Germinal center (tissue), 1 donor: ENCODE measurements around the gene MYOM1.

Source experiments
- DNase-seq: peaks from one replicate; pipeline ENCODE4 v3.0.0; 2012; ENCODE audit warnings: mixed read lengths, low spot score

Gene MYOM1

DNA sequence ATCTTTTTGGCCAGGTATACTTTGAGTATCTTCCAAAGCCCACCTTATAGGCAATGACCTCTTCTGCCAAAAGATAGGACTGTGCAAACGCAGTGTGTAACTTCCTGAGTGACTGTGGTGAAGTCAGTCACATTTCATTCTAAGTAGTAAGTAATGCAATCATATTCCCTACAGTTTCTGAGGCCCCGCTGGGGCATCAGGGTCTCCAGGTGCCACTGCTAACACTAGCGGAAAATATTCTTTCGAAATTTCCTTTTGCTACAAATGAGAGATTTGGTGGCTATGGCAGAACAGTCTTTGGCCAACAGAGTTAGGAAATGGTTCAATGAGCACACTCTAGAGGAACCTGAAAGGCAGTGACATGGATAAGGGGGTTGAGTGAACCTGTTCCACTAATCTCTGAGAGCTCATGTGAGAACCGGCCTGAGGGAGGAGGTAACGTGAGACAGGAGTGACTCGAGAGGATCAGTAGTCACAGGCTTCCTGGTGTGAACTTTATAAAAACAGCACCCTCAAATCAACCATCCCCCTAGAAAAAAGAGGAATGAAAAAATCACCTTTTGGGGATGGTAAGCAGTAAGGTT, 104.2 kb downstream of the MYOM1 start:
- DNase-seq, result no peak

DNA sequence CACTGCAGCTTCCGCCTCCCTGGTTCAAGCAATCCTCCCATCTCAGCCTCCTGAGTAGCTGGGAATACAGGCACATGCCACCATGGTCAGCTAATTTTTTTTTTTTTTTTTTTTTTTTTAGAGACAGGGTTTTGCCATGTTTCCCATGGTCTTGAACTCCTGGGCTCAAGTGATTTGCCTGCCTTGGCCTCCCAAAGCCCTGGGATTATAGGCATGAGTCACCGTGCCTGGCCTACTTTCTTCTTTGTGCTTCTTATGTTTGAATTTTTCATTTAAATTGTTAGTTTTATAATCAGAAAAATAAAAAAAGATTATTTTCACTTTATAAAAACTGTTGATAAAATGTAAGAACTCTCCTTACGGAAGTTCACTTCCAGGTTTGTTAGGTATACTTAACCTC, 105.3 kb downstream of the MYOM1 start:
- no peak for DNase-seq

GRCh38 chr18:3114026-3114425, 105.7 kb downstream of the MYOM1 start:
- no peak for DNase-seq

GRCh38 chr18:3111523-3112240, 108.1 kb downstream of the MYOM1 start:
- DNase-seq, result no peak

DNA sequence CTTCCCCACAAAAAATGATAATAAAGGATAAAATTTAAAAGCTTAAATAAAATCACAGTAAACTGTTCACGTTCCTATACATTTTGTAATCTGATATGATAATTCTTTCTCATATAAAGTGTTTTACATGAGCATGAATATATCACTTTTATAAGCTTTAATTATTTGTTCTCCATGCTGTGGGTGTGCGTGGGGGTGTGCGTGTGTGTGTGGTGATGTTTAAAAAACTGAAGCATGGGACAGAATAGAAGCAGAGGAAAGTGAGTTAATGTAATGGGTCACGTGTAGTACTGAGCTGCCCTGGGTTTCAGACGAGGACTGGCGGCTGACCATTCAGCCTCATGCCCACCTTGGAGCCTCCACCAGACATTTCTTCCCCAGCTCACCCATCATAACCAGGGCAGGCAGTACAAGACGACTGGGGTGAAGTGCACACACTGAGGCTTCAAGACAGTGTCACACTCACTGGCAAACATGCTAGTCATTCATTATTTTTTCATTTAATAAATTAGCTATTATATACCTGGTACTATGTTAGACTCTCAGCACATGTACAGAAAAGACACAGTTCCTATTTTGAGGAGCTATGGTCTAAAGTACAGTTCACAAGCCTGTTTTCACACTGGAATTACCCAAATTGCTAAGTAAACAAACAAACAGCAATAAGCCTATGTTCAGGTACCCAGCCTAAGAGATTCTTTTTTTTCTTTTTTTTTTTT, 109.6 kb downstream of the MYOM1 start:
- no peak for DNase-seq

DNA sequence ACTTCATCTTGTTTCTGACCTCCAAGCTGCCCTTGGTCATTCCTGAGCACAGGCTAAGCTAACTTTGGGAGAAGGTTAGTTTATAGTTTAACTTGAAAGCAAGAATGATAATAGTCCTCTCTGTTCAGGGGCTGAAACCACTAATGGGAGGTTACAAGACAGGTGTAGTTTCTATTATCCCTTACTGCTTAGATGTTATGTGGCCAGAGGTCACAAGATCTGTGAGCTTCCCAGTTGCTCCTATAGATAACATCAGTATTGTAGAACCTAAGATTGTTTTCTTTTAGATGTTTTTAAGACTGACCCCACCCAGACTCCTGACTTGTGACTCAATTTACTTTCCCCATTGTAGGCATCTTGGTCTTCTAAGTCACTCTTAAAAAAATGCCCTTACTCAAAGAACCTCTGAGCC, 112.0 kb downstream of the MYOM1 start:
- DNase-seq, result no peak

- no peak for DNase-seq
Measured at GRCh38 chr18:3104190-3105054, 115.3 kb downstream of the MYOM1 start.

DNA sequence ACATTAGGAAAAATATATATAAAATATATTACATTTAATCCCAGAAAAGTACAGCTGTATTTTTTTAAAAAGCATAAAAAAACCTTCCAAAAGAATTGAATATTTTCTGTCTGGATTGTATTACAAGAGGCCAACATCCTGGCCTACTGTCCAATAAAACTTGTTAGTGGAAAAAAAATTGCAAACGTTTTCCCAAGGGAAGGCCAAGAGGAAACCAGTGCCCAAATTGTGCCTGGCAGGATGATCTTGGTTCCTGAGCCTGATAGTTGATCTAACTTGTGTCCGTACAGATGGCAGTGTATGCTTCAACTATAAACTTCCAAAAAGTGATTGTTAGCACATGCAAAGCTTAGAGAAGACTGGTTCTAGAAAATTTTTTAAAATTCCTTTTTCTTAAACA, 116.2 kb downstream of the MYOM1 start:
- no peak for DNase-seq

- no peak for DNase-seq
Measured at GRCh38 chr18:3102983-3103382, 116.8 kb downstream of the MYOM1 start.

DNA sequence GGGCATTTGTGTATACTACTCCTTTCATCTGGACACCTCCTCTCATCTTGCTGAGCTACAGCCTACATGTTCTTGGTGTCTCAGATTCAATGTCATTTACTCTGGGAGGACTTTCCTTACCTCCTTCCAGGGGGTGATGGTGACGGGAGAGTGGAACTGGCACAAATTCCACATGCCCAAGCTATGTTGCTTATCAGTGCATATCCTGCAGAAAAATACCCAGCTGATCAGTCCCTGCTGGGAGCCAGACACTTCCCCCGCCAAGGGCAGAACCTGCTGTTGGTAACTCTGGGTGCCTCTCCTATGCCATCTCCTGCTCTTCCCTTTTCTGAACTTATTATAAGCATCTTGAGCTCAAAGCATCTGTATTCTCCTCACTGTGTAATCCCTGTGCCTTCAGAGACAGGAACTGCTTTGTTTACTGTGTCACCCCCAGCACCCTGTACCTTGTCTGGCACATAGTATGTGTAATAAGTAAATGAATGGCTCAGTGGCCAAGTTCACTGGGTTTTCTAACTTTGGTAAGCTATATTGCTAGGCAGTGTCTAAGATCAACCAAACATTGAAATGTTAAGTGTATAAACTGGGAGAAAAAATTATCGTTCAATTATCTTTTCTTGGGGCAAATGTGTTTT, 119.2 kb downstream of the MYOM1 start:
- no peak for DNase-seq

- no peak for DNase-seq
Measured at GRCh38 chr18:3099327-3099726, 120.4 kb downstream of the MYOM1 start.

DNA sequence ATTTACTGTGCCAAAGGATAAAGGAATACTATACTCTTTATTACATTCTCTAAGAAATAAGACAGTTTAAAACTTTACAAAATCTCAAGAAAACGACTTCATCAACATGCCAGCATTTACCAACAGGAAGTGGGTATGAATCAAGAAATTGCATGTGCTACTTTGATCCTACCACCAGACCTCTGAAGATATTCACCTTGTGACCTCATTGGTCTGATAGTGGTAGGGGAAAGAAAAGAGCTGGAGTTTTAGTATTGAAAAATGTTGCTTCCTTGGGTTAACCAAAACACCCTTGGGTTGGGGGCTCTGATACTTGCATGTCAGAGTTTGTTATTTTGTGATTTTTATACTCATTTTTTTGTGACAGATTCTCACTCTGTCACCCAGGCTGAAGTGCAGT, 122.7 kb downstream of the MYOM1 start:
- no peak for DNase-seq

DNA sequence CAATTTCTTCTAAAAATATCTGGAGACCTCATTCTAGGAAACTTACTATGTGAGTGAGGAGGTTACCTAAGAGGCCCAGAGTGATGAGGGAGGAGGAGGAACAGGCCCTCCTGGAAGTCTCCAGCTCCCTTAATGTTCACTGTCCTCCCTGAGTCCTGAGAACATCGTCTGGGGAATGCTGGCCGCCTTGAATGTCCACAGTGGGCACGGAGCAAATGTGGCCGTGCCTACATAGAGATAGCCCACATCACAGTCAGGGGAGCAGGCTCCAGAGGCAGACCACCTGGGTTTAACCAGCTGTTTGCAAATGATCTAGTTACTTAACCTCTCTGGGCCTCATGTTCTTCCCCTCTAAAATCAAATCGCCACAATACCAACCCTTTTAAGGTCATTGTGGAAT, 123.8 kb downstream of the MYOM1 start:
- DNase-seq, result no peak

DNA sequence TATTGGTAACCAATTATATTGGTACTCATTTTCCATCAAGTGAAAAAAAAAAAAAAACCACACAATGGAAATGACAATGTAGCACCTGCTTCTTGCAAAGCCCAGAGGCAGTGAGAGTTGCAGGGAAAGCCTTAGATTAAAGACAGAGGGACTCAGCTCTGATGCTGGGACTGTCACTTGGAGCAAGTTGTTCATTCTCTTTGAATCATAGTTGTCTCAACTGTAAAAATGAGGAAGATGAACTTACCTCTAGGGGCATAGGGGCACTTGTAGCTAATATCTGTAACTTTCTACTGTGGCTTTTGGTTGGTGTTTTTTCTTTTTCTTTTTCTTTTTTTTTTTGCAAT, 125.5 kb downstream of the MYOM1 start:
- DNase-seq, result no peak

DNA sequence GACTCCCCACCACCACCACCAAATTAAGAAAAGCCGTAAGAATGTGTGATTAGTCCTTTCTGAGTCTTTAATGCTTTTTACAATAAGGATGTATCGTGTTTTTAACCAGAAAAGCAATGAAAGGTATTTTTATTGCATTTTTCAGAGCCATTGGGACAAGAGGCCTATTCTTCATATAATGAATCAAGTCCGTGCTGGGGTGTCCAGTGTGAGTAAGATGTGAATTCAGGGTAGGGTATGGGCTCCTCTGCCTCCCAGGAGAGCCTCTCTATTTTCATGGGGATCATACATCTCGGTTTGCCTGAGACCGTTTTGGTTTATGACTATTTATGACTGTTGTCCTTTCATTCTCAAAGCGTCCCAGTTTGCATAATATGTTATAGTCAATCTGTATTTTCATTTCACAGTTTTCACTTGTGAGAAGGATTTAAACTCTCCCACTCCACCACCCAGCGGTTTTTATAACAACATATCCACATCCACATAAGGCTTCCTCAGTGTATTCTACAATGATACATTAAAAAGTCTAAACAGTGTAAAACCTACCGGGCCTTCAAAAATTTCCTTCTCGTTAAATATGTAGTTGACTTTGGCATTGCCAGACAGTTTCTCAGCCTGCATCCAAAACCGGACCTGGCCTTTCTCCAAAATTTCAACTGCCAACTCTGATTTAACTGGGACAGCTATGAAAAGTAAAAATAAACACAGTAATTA, 126.0 kb downstream of the MYOM1 start:
- DNase-seq, result no peak

DNA sequence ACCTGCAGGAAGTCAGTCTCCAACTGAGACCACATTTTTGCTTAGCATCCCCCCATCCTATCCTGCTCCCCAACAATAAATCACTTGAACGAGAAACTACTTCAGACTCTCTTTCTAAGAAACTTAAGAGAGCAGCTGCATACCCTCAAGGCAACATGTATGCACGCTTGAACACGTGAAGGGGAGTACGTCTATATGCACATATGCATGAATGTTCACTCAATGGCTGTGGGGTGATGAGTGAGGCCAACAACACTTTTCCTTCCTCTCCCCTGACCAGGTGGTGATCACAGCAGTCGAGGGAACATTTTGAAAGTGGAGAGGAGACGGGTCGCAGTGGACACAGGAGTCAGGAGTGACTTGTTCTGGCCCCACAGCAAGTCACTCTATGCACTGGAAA, 127.0 kb downstream of the MYOM1 start:
- DNase-seq, result no peak

- no peak for DNase-seq
Measured at GRCh38 chr18:3089579-3089978, 130.2 kb downstream of the MYOM1 start.

DNA sequence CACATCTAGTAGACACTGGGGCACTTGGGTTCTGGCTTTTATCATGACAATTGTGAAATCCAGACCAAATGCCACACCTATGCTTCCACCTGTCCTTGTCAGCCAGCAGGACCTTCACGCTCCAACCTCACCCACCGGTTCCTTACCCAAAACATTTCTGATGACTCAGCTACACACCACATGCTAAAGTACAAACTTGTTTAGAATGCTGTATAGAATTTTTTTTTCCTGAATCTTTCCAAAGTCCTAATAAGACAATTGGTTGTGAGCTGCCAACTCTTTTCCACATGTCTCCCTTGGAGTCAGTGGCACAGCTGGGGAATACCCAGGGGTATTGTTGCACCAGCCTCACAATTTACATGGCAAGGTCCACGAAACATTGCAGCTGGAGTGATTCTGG, 131.3 kb downstream of the MYOM1 start:
- no peak for DNase-seq

DNA sequence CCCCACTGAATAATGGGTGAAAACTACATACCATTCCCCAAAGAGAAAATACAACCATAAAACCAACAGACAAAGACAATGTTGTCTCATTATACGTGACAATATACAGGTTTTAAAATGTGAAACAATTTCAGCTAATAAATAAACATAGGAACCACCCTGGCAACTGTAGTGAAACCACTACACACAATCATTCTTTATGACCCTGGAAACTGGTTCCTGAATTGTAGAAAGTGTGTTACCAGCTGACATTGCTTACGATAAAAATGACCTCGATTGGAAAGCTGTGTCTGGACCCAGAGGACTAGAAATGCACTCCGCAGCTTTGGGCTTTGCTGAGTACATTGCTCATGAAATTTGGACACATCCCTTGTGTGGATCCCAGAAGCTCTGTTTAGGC, 132.9 kb downstream of the MYOM1 start:
- no peak for DNase-seq

- DNase-seq, result no peak
Measured at GRCh38 chr18:3085612-3086011, 134.2 kb downstream of the MYOM1 start.

DNA sequence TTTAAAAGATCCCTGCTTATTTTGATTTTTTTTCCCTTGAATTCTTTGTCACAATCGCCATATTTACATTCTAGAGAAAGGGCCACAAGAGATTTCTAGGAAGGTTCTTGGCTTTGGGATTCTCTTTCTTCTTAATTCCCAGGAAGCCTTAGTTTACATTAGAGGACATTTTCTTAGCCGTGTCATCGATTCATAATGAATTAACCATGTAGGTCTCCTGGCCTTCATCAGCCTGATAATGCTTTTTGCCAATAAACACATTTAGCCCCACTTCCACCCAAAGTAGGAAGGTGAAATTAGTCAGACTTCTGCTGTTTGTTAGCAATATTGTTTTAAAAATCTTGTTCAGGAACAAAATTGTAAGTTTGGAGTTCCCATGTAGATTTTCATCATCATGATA, 135.6 kb downstream of the MYOM1 start:
- DNase-seq, result no peak

DNA sequence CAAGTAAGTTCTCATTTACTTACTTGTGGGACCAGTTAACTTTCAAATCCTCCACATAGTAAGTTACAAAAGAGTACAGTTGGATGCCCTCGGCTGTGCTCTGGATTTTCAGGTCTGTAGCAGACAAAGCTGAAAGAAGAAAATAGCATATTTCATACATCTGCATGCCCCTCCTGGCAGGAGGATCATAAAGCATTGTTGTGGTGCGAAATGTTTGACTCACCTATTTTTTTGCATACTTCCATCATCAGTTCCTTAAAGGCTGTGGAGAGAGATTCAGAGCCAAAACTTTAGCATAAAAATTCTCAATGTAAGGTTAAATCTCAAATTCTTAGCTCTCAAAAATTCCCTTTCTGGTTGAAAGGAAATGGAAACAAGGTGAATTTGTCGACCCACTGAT, 136.0 kb downstream of the MYOM1 start:
- no peak for DNase-seq
